HCT116 (cell line): ENCODE results near the gene ADAM19.

Source experiments
- CEBPB ChIP-seq: IDR thresholded peaks from 2 replicates; pipeline ENCODE4 v1.6.1; 2012; ENCODE audit warnings: low read depth
- CTCF ChIP-seq, 3 experiments: fragments of 200-600 bp in 1 of 3; sonication (generic) in 1 of 3; IDR thresholded peaks in 2 of 3; conservative IDR thresholded peaks in 1 of 3; 2 replicates each; pipeline ENCODE4 v1.5.1; 2012 to 2017; ENCODE audit warnings: low read depth in 2 of 3, low read length in 2 of 3, antibody characterized with exemption in 1 of 3, borderline replicate concordance in 1 of 3, control low read depth in 1 of 3, mild to moderate bottlenecking in 1 of 3, mixed read lengths in 1 of 3, mixed run types in 1 of 3, moderate library complexity in 1 of 3; ENCODE audit not compliant: insufficient read depth in 1 of 3
- EGR1 ChIP-seq: IDR thresholded peaks from 2 replicates; pipeline ENCODE4 v1.6.1; 2012; ENCODE audit warnings: low read depth
- EZH2phosphoT487 ChIP-seq: fragments of 200-600 bp; IDR thresholded peaks from 2 replicates; pipeline ENCODE4 v1.6.1; 2018; ENCODE audit warnings: antibody characterized with exemption, borderline replicate concordance
- JUND ChIP-seq: IDR thresholded peaks from 2 replicates; pipeline ENCODE4 v1.6.1; 2012
- POLR2A ChIP-seq: IDR thresholded peaks from 2 replicates; pipeline ENCODE4 v1.7.0; 2011; ENCODE audit warnings: borderline replicate concordance; ENCODE audit not compliant: insufficient read depth, insufficient read length; ENCODE audit errors: extremely low read depth
- POLR2AphosphoS5 ChIP-seq: IDR thresholded peaks from 2 replicates; pipeline ENCODE4 v1.6.1; 2011; ENCODE audit warnings: mild to moderate bottlenecking, low read depth, low read length, moderate library complexity
- SIN3A ChIP-seq: IDR thresholded peaks from 2 replicates; pipeline ENCODE4 v1.6.1; 2012; ENCODE audit warnings: low read depth
- SP1 ChIP-seq: IDR thresholded peaks from 2 replicates; pipeline ENCODE4 v1.6.1; 2012; ENCODE audit warnings: low read depth
- YY1 ChIP-seq: IDR thresholded peaks from 2 replicates; pipeline ENCODE4 v1.6.1; 2011; ENCODE audit warnings: low read length, low read depth, moderate library complexity, mild to moderate bottlenecking; ENCODE audit not compliant: insufficient replicate concordance; ENCODE audit errors: extremely low read depth
- ZFX ChIP-seq: fragments of 450-650 bp; IDR thresholded peaks from 2 replicates; pipeline ENCODE4 v1.6.1; 2017
- ZNF274 ChIP-seq: fragments of 200-500 bp; sonication (Bioruptor generic); IDR thresholded peaks from 2 replicates; pipeline ENCODE4 v1.6.1; 2014; ENCODE audit warnings: mild to moderate bottlenecking, low read depth, low read length, inconsistent platforms

- TF ChIP-seq POLR2AphosphoS5 = no peak
- no peak for TF ChIP-seq CTCF (IDR thresholded peaks at IDR 0.05 in 2 of 3, conservative IDR thresholded peaks at IDR 0.05 in 1 of 3; ENCODE audit: borderline replicate concordance in 1 of 3, insufficient read depth in 1 of 3, low read depth in 2 of 3, low read length in 2 of 3)
- TF ChIP-seq POLR2A = no peak
- TF ChIP-seq SP1 = no peak
- no peak for TF ChIP-seq EZH2phosphoT487
- no peak for TF ChIP-seq ZNF274
- no peak for TF ChIP-seq ZFX
- no peak for TF ChIP-seq CEBPB
- no peak for TF ChIP-seq SIN3A
- no peak for TF ChIP-seq YY1
- no peak for TF ChIP-seq JUND
- no peak for TF ChIP-seq EGR1
These were observed 9.1 kb upstream of the ADAM19 start for GRCh38 chr5:157584628-157585027.
